HG02610 (cell line): ENCODE results near the gene SYNC.
"Not testable (repeated sequence)": the region's sequence is repeated elsewhere in the genome, so short reads cannot be mapped to it uniquely, and the experiment has no call there.

Experiments
- ATAC-seq: cut with Tn5 transposase; IDR thresholded peaks from one replicate; pipeline ENCODE4 v1.9.1; 2021; ENCODE audit warnings: mild to moderate bottlenecking, moderate library complexity; ENCODE audit not compliant: unreplicated experiment

SYNC gene

DNA sequence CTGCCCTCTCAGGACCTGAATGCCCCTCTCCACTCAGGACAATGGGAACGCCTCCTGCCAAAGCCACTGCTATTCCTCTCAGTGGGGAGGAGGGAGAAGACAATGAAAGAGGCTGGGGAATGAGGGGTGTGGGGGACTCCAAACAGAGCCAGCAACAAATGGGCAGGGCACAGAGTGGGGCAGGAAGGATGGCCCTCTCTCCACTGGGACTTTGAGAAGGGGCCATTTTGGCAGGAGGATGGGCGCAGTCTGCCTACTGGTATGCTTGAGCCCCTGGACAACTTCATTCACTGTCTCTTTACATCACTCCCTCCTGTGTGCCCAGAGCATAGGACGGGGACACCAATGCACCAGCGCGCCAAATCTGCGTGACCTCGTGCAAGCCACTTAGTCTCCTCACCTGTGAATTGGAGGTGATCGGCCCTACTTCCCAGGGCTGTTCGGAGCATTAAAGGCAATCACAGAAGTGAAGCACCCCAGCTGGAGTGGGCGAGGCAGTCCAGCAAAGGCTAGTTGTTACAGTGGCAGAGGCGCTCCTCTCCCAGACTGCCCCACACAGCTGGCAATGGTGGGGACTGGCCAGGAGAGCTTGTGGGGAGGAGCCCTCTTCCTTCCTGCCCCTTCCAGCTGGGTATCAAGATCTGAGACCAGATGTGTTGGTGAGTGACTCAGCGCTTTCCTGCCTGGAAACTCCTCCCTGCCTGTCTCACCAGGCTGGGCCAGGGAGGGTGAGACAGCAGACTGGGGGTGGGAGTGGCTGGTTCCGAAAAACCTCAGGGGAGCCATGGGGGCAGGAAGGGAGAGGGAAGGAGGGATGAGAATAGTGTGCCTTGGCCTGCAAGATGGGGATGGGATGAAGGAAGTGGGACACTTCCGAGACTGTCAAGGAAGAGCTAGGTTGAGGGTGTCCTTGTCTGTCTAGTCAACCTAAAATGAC lies 22.4 kb upstream of the SYNC start:
- ATAC-seq = no peak

GRCh38 chr1:32719681-32720275 lies 17.2 kb upstream of the SYNC start:
- no peak for ATAC-seq

- ATAC-seq = no peak
Measured at GRCh38 chr1:32718527-32718926, 16.0 kb upstream of the SYNC start.

GRCh38 chr1:32718036-32718435 lies 15.5 kb upstream of the SYNC start:
- no peak for ATAC-seq

DNA sequence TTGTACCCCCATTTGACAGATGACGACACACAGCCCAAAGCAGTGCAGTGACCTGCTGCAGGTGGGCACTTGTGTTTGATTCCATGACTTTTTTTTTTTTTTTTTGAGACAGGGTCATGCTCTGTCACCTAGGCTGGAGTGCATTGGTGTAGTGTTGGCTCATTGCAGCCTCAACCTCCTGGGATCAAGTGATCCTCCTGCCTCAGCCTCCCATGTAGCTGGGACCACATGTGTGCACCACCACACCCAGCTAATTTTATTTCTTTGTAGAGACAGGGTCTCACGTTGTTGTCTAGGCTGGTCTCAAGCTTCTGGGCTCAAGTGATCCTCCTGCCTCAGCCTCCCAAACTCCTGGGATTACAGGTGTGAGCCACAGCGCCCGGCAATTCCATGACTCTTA lies 14.9 kb upstream of the SYNC start:
- ATAC-seq = no peak

GRCh38 chr1:32716312-32717148 lies 14.0 kb upstream of the SYNC start:
- no peak for ATAC-seq

- no peak for ATAC-seq
Measured at GRCh38 chr1:32715901-32716311, 13.3 kb upstream of the SYNC start.

DNA sequence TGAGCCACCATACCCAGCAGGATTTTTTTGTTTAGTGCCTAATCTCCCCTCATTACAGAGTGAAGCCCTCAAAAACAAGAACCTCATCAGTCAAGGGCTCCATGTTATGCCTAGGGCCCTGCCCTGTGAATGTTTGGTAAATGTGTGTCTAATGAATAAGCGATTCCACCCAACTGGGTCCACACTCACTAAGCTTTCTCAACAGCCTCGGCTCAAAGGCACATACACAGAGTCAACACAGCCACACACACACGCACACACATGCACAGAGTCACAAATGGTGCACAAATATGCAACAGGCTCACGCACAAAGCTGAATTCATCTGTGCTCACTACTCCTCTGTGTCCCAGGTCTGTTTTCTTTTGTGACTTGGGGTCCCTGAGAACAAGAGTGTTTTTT lies 11.7 kb upstream of the SYNC start:
- ATAC-seq = no peak

DNA sequence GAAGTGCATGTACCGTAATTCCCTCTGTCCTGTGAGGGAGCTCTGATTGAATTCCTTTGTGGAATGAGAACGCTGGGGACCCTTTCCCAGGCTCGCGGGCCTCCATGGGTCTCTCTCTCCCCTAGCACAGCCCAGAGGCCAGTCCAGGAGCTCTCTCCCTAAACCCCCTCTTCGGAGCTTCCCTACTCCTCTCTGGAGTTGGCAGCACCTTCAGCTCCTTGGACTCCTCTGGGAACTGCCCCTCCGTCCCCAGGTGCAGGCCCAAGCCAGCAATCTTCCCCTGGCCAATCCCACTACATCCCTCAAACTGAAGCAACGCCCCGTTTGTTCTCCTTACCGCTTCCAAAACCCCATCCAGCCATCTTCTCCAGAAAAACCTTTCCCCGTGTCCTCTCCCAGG lies 10.5 kb upstream of the SYNC start:
- no peak for ATAC-seq

- not testable (repeated sequence) for ATAC-seq
Measured at GRCh38 chr1:32711221-32711620, 8.7 kb upstream of the SYNC start.

DNA sequence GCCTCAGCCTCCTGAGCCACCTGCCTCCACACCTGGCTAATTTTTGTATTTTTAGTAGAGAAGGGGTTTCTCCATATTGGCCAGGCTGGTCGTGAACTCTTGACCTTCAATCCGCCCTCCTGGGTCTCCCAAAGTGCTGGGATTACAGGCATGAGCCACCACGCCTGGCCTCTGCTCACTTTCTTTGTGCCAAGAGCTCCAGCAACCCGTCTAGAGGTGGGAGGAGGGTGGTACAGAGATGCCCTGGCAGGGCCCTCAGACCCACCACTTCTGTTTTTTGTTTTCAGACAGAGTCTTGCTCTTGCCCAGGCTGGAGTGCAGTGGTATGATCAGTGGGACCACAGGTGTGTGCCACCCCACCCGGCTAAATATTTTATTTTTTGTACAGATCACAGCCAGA lies 6.9 kb upstream of the SYNC start:
- ATAC-seq = no peak

GRCh38 chr1:32709075-32709474 lies 6.5 kb upstream of the SYNC start:
- ATAC-seq = no peak

- ATAC-seq = no peak
Measured at GRCh38 chr1:32706491-32706890, 3.9 kb upstream of the SYNC start.

- ATAC-seq = no peak
Measured at GRCh38 chr1:32705516-32705915, 2.9 kb upstream of the SYNC start.

GRCh38 chr1:32703479-32704291 lies 1.1 kb upstream of the SYNC start:
- ATAC-seq = no peak

DNA sequence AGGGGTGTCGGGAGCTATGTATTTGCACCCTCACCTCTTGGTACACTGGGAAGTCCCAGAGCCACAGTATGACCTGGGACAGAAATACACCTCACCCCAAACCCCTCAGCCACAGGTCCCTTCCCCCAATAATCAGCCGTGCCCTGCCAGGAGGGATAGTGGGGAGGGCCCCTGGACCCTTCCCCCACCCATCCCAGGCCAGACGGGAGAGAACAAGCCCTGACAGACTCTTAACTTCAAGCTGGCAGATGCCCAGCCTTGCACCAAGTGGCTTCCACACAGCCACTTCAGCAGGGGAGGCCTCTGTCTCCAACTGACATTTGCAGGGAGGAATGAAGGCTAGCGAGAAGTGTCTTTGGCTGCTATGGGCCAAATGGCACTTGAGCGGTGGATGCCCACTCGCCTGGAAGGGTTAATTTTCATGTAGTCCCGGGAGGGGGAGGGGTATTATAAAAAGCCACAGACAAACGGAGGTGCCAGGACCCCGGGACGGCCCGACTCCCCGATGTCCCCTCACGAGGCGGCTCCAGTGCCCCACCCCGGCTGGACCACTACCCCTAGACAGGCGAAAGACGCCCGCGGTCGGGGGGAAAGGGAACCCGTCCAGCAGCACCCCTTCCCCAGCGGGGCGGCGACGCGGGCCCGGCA lies 495 bp downstream of the SYNC start:
- ATAC-seq = no peak

DNA sequence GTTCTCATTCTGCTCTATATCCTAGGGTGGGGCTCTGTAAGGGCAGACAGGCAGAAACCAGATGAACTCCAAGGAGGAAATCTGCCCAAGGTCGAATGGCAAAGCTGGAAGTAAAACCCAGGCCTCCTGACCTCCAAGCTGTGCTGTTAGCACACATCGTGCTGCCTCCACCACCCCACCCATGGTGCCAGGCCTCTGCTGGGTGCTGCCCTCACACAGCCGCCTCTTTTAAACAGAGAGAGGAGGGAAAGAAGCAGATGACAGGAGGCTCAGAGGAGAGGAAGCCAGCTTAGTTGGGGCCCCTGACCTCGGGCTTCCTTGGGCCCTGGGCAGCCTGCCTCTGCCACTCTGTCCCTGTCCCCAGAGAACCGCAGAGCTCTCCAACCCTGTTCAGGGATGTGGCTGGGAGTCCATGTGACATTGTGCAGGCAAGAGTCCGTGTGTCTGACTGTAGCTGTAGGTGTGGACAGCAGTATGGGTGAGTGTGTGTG lies 1.1 kb downstream of the SYNC start:
- no peak for ATAC-seq

GRCh38 chr1:32696996-32697395 lies 5.6 kb downstream of the SYNC start:
- not testable (repeated sequence) for ATAC-seq

GRCh38 chr1:32696041-32696440 lies 6.5 kb downstream of the SYNC start:
- ATAC-seq = no peak
